Hepatocyte (in vitro differentiated cells): Measurements from ENCODE around the gene BCAP29. TPM values are rescaled to one million over a fixed set of nuclear protein-coding genes. Genes with fewer than 3 reads are reported as not detected.

Experiments
- DNase-seq: peaks from one replicate; pipeline ENCODE4 v3.0.0-alpha.2; 2016; ENCODE audit warnings: low spot score
- H2AFZ ChIP-seq: fragments of 200-600 bp; sonication (generic); 2 replicates; pipeline ENCODE4 v1.6.0; 2016; ENCODE audit warnings: antibody characterized with exemption, mild to moderate bottlenecking
- H3K27ac ChIP-seq: fragments of 200-600 bp; sonication (generic); 2 replicates; pipeline ENCODE4 v1.5.1; 2016; ENCODE audit warnings: mild to moderate bottlenecking
- H3K27me3 ChIP-seq: fragments of 200-600 bp; sonication (generic); 2 replicates; pipeline ENCODE4 v1.6.1; 2016
- H3K36me3 ChIP-seq: fragments of 200-600 bp; sonication (generic); replicated peaks from 2 replicates; pipeline ENCODE4 v1.5.1; 2016; ENCODE audit warnings: low read depth; ENCODE audit not compliant: insufficient read depth
- H3K4me1 ChIP-seq: fragments of 200-600 bp; sonication (generic); 2 replicates; pipeline ENCODE4 v1.5.1; 2016; ENCODE audit warnings: mild to moderate bottlenecking, moderate library complexity; ENCODE audit not compliant: insufficient read depth
- H3K4me2 ChIP-seq: fragments of 200-600 bp; sonication (generic); 2 replicates; pipeline ENCODE4 v1.6.0; 2016
- H3K4me3 ChIP-seq: fragments of 200-600 bp; sonication (generic); 2 replicates; pipeline ENCODE4 v1.5.1; 2016; ENCODE audit warnings: mild to moderate bottlenecking
- H3K79me2 ChIP-seq: fragments of 200-600 bp; sonication (generic); 2 replicates; pipeline ENCODE4 v1.6.0; 2017; ENCODE audit warnings: mild to moderate bottlenecking
- H3K9me2 ChIP-seq: fragments of 200-600 bp; sonication (generic); replicated peaks from 2 replicates; pipeline ENCODE4 v1.6.0; 2017; ENCODE audit warnings: mild to moderate bottlenecking; ENCODE audit not compliant: insufficient read depth
- H3K9me3 ChIP-seq: fragments of 200-600 bp; sonication (generic); 2 replicates; pipeline ENCODE4 v1.5.1; 2016; ENCODE audit warnings: low read depth, mild to moderate bottlenecking
- H4K20me1 ChIP-seq: fragments of 200-600 bp; sonication (generic); 2 replicates; pipeline ENCODE4 v1.6.0; 2016; ENCODE audit warnings: mild to moderate bottlenecking; ENCODE audit not compliant: insufficient read depth, poor library complexity, severe bottlenecking
- CTCF ChIP-seq: fragments of 200-600 bp; sonication (generic); IDR thresholded peaks from 2 replicates; pipeline ENCODE4 v1.5.1; 2016; ENCODE audit warnings: antibody characterized with exemption, mild to moderate bottlenecking; ENCODE audit not compliant: poor library complexity
- EZH2 ChIP-seq: fragments of 200-600 bp; sonication (generic); IDR thresholded peaks from 2 replicates; pipeline ENCODE4 v1.6.1; 2016; ENCODE audit warnings: antibody characterized with exemption, mild to moderate bottlenecking, borderline replicate concordance
- EZH2phosphoT487 ChIP-seq: fragments of 200-600 bp; sonication (generic); IDR thresholded peaks from one replicate; pipeline ENCODE4 v1.6.1; 2018; ENCODE audit warnings: antibody characterized with exemption, mild to moderate bottlenecking, low read depth, moderate library complexity; ENCODE audit not compliant: unreplicated experiment, severe bottlenecking
- WGBS: methylation state at CpG from one replicate; pipeline ENCODE4 v1.1.6; 2016; ENCODE audit warnings: low lambda C conversion rate; ENCODE audit errors: missing lambda C conversion rate; 5-methylcytosine and 5-hydroxymethylcytosine counted together
- polyA plus RNA-seq: library from polyadenylated mRNA; unstranded; fragments of >200 nt; fragmentation: Nextera tagmentation; extraction: Ambion mirVana; gene quantifications from 2 replicates; pipeline ENCODE4 v1.2.1, GENCODE V29; 2016
- total RNA-seq: library from RNA; depleted of rRNA; stranded (reverse); fragments of >200 nt; gene quantifications from 2 replicates; pipeline ENCODE4 v1.2.3, GENCODE V29; 2014

Gene BCAP29
- total and polyA plus RNA-seq, 2 experiments from 2014 or later = 35.1 to 76.6 TPM

GRCh38 chr7:107551936-107552335 lies 28.1 kb upstream of the BCAP29 start:
- no peak for TF ChIP-seq EZH2phosphoT487
- TF ChIP-seq EZH2 = no peak
- TF ChIP-seq CTCF = no peak
- WGBS = 94% methylated on average over 1 of the region's 1 CpG
- H3K4me2 ChIP-seq = no peak overlapping the region

GRCh38 chr7:107555893-107556292 lies 24.2 kb upstream of the BCAP29 start:
- H3K36me3 ChIP-seq = no peaks in the 10 kb centered on the region
- DNase-seq = no peak
- WGBS = 97% methylated on average over 3 of the region's 3 CpGs

More at GRCh38 chr7:107551936-107552335, 28.1 kb upstream of the BCAP29 start:
- Histone ChIP-seq H3K27ac (no peak overlapping the region), H2AFZ (no peak overlapping the region), H3K4me1 (no peaks in the 10 kb centered on the region), H3K9me3 (no peaks in the 10 kb centered on the region), H4K20me1 (no peaks in the 10 kb centered on the region), H3K4me3 (no peak overlapping the region), H3K79me2 (peaks cover 32% of the 10 kb centered on the region), H3K9me2 (no peaks in the 10 kb centered on the region), H3K27me3 (no peaks in the 10 kb centered on the region), H3K36me3 (no peaks in the 10 kb centered on the region)
- no peak for DNase-seq

GRCh38 chr7:107559864-107560263 lies 20.2 kb upstream of the BCAP29 start:
- Histone ChIP-seq H2AFZ (no peak overlapping the region), H3K4me2 (peak overlapping the region; percentile 22), H4K20me1 (no peaks in the 10 kb centered on the region), H3K4me3 (no peak overlapping the region), H3K9me2 (no peaks in the 10 kb centered on the region), H3K36me3 (no peaks in the 10 kb centered on the region), H3K9me3 (no peaks in the 10 kb centered on the region), H3K27ac (peak overlapping the region; percentile 43), H3K27me3 (no peaks in the 10 kb centered on the region), H3K79me2 (peaks cover 57% of the 10 kb centered on the region), H3K4me1 (peaks cover 9% of the 10 kb centered on the region)
- TF ChIP-seq CTCF (no peak), EZH2 (no peak), EZH2phosphoT487 (no peak)
- no peak for DNase-seq
- 60% methylated on average over 2 of the region's 2 CpGs for WGBS

More at GRCh38 chr7:107555893-107556292, 24.2 kb upstream of the BCAP29 start:
- peaks cover 58% of the 10 kb centered on the region for H3K79me2 ChIP-seq
- no peak overlapping the region for H3K4me3 ChIP-seq
- no peak overlapping the region for H3K27ac ChIP-seq
- H3K4me2 ChIP-seq = no peak overlapping the region
- no peak for TF ChIP-seq EZH2
- no peak for TF ChIP-seq CTCF
- no peak for TF ChIP-seq EZH2phosphoT487
- no peak overlapping the region for H2AFZ ChIP-seq
- H3K4me1 ChIP-seq = peaks cover 5% of the 10 kb centered on the region
- H3K9me2 ChIP-seq = no peaks in the 10 kb centered on the region
- H3K27me3 ChIP-seq = no peaks in the 10 kb centered on the region
- H4K20me1 ChIP-seq = no peaks in the 10 kb centered on the region
- no peaks in the 10 kb centered on the region for H3K9me3 ChIP-seq
